HG02571 (cell line): Measurements from ENCODE around the gene TNKS1BP1.
A peak's percentile ranks its signal among the peaks of the same experiment; 100 is the strongest.

Experiments
- ATAC-seq: cut with Tn5 transposase; IDR thresholded peaks from one replicate; pipeline ENCODE4 v1.9.1; 2021; ENCODE audit warnings: mild to moderate bottlenecking, moderate library complexity; ENCODE audit not compliant: unreplicated experiment

The TNKS1BP1 gene

DNA sequence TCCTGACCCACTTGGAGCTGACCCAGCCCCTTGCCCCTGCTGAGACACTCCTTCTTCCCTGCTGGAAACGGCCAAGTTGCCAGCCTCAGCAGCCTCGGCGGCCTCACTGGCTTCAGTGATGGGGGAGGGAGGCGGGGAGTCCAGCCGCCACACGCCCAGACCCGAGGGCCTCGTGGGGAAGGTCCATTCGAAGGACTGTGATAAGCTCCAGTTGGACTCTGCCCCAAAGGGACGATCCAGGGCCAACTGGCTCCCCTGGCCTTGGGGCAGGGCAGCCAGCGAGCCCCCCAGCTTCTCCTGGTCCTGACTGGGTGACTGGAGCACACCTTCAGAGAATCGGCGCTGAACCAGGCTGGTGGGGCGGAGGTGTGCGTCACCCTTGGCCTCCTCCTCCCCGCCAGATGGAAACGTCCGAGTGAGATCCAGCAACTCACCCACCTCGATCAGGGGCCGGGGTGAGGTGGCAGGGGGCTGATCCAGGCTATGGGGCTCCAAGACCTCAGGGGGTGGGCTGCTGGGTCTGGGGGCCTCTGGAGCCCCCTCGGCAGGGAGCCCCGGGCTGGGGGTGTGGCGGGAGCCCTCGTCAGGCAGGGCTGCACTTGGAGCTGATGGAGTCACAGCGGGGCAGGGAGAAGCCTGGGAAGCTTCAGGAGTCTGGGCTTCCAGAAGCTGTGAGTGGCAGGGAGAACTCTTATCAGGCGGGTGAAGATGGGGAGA lies 11.5 kb downstream of the TNKS1BP1 start:
- no peak for ATAC-seq

DNA sequence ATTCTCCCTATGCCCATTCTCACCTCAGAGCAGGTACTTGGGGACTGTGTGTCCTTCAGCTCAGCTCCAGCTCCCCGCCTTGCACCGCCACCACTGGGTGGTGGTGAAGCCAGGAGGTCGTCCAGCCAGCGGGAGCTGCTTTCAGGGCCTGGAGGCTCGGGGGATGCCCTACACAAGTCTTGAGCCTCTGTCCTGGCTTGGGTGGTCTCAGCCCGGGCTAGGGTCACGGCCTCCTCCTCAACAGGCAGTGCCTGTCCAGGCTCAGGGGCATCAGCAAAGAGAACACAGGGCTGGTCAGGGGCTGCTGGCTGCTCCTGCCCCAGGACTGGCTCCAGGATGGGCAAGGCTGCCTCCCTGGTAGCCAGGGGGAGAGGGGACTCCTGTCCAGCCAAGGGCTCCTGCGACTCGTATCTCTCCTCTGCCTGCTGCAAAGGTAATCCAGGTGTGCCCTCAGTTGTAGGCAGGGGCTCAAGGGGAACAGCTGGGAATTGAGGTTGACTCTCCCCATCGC lies 12.2 kb downstream of the TNKS1BP1 start:
- no peak for ATAC-seq

DNA sequence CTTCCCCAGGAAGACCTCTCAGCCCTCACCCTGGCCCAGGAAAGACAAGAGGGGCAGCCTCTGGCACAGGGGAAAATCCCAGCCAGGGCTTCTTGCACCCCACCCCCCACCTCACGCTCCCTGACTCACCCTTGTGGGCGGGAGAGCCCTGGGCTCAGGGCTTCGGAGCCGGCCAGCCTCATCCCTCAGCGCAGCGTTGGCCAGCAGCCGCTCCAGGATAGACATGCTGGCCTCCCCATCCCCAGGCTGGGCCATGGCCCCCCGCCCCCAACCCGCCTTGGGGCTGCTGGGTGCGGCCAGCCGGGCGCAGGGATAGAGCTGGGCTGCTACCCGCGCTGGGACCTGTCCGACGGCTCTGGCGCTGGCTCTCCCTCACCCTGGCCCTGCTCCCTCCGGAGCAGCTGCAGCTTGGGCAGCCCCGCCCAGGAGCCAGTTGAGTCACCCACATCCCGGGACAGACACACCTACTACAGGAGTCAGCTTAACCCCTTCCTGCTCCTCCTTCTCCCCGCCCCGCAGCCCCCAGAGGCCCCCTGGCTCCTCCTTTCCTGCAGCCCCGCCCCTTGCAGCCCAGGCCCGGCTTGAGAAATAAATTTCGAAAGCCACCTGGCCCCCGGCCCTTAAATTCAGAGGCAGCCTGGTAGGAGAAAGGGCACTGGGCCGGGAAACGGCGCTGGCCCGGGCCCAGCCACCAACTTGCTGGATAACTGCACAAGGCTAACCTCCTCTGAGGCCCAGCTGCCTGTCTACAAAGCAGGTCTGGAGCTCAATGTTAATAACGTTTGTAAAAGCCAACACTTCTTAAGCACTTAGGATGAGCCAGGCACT lies 13.4 kb downstream of the TNKS1BP1 start:
- peak; percentile 98 for ATAC-seq

GRCh38 chr11:57310630-57311086 lies 14.1 kb downstream of the TNKS1BP1 start:
- ATAC-seq: no peak

DNA sequence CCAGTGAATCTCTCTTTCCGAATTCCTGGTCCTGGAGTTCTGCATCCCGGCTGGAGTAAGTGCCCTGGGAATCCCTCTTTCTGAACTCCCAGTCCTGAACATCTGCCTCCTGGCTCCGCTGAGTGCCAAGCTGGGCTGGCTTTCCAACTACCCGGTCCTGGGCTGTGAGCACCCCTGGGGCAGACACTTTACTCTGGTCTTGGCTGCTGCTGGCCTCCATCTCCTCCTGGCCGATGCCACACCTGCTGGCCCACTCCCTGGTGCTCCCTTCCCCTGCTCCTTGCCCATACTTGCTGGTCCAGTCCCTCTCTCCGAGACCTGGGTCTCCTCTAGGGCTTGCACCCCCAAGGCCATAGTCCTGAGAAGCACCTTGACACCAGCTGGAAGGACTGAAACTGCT lies 14.7 kb downstream of the TNKS1BP1 start:
- ATAC-seq: no peak

DNA sequence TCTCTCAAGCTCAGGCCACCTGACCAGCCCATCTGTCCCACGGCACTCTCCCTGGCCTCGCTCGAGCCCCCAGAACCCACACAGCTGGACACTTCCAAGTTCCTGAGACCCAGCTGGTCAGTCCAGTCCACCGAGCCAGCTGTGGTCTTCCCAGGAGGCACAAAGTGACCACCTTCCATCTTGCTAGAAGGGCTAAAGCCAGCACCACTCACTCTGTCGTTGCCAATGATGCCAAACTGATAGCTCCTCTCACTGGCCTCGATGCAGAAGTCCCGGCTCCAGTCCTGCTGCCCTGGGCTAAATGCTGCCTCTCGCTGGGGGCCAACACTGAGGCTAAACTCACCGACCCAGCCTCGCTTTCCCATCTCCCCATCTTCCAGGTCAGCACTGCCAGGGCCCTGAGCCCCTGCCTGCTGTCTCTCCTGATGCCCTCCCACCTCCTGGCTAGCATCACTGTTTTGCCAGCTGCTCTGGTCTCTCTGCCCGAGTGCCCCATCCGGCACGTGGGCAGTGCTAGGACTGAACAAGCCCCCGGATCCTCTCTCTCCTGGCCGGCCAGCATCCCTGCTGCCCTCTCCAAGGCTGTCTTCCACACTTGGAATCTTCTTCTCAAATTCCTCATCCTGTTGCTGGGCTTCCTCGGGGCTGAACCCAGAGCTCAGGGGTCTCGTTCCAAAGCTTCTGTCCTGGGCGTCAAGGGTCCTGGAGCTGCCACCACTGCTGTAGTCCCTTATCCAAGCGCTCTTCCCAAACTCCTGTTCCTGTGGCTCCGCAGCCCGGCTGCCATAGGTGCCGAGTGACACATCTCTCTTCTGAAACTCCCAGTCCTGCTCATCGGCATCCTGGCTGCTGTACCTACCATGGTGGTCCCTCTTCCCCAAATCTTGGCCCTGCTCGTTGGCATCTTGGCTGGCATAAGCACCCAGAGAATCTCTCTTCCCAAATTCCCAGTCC lies 15.4 kb downstream of the TNKS1BP1 start:
- no peak for ATAC-seq

DNA sequence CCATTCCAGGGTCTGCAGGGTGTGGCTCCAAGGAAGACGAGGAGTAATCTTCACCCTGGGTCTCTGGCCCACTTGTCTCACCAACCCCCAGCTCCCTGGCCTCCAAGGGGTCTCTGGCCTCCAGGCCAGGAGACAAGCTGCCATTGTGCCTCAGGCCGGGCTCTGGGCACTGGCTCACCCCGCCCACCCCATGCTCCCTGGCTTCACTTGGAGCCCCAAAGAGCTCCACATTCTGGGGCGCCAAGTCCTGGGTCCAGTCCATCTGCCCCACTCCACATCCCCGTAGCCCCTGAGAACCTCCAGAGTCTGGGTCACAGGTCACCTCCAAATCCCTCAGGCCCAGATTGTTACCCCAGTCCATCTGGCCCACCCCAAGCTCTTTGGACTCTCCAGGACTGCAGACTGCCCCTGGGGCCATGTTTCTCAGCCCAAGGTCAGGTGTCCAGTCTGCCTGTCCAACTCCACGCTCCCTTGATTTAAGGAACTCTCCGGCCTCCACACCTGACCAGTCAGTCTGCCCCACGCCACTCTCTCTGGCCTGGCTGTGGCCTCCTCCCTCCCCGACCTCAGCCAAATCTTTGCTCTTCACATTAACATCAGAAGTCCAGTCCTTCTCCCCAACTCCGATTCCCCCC lies 16.2 kb downstream of the TNKS1BP1 start:
- ATAC-seq: no peak

- no peak for ATAC-seq
These were observed 17.0 kb downstream of the TNKS1BP1 start for GRCh38 chr11:57307666-57308270.

- ATAC-seq: no peak
These were observed 17.7 kb downstream of the TNKS1BP1 start for GRCh38 chr11:57306940-57307565.

DNA sequence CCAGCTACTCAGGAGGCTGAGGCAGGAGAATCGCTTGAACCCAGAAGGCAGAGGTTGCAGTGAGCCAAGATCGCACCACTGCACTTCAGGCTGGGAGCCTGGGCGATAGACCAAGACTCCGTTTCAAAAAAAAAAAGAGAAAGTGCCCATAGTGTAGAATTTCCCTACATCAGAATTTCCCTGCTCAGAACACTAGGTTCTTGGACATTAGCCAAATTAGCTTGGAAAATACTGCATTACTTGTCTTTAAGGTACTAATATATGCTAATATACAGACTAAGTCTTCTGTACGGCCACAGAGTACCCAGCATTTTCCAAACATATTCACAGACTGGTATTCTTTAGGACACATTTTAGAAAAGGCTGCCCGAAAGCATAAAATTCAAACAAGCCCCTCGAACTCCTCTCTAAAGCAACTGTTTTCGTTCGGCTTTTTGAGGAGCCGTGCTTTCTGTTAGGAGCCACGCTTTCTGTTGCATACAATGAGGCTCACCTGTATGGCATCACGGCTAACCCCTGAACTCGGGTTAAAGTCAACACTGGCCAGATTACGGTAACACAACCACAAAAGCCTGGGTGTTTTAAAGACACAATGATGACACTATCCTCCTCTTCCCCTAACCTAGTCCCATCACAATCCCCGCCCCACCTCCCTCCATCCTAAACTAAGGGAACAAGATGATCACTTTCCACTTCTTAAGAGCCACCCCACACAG lies 18.4 kb downstream of the TNKS1BP1 start:
- no peak for ATAC-seq

- no peak for ATAC-seq
These were observed 19.2 kb downstream of the TNKS1BP1 start for GRCh38 chr11:57305523-57305922.

- no peak for ATAC-seq
These were observed 20.7 kb downstream of the TNKS1BP1 start for GRCh38 chr11:57303990-57304579.

GRCh38 chr11:57303280-57303989 lies 21.3 kb downstream of the TNKS1BP1 start:
- ATAC-seq: no peak

DNA sequence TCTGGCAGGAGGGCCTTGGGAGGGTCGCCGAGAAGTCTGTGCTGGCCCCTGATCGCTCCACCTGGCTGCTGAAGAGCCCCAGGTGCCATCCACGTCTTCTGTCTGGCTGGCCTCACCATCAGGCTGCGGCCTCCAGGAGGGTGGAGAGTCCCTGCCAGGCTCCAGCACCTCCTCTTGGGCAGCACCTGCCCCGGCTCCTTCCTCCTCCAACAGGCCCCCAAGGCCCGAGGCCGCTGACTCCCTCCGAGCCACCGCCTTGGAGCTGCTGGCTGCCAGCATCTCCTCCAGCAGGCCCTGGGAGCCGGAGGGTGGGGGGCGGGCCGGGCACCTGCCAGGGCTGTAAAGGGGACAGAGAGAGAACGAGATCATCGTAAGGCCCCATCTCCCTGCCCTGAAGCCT lies 22.3 kb downstream of the TNKS1BP1 start:
- no peak for ATAC-seq

- no peak for ATAC-seq
These were observed 22.9 kb downstream of the TNKS1BP1 start for GRCh38 chr11:57301711-57302423.

- no peak for ATAC-seq
These were observed 24.0 kb downstream of the TNKS1BP1 start for GRCh38 chr11:57300785-57301184.

GRCh38 chr11:57299150-57299737 lies 25.5 kb downstream of the TNKS1BP1 start:
- no peak for ATAC-seq
